Endothelial cell of hepatic sinusoid (primary cell): ENCODE measurements around the gene GPR176.

Source experiments
- in situ Hi-C: cut with HindIII; loops from 2 replicates; pipeline ENCODE4 v1.10.0; 2017; ENCODE audit warnings: low sequenced_read_pairs

GPR176 gene, protein sequence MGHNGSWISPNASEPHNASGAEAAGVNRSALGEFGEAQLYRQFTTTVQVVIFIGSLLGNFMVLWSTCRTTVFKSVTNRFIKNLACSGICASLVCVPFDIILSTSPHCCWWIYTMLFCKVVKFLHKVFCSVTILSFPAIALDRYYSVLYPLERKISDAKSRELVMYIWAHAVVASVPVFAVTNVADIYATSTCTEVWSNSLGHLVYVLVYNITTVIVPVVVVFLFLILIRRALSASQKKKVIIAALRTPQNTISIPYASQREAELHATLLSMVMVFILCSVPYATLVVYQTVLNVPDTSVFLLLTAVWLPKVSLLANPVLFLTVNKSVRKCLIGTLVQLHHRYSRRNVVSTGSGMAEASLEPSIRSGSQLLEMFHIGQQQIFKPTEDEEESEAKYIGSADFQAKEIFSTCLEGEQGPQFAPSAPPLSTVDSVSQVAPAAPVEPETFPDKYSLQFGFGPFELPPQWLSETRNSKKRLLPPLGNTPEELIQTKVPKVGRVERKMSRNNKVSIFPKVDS

GRCh38 chr15:39919748-39920509 lies at the start of gene GPR176:
TSS of gene GPR176 (minus strand) at chr15:39920266. CDS start at chr15:39920026, 240 bp downstream.
- in situ Hi-C loops, result no loop called here

GRCh38 chr15:39969002-39969394 lies 48.9 kb upstream of the GPR176 start:
- in situ Hi-C loops, result no loop called here

GRCh38 chr15:39968273-39969001 lies 48.4 kb upstream of the GPR176 start:
- in situ Hi-C loops, result no loop called here

- in situ Hi-C loops, result no loop called here
Observed at GRCh38 chr15:39966521-39966920, 46.5 kb upstream of the GPR176 start.

GRCh38 chr15:39963786-39964185 lies 43.7 kb upstream of the GPR176 start:
- in situ Hi-C loops, result no loop called here

DNA sequence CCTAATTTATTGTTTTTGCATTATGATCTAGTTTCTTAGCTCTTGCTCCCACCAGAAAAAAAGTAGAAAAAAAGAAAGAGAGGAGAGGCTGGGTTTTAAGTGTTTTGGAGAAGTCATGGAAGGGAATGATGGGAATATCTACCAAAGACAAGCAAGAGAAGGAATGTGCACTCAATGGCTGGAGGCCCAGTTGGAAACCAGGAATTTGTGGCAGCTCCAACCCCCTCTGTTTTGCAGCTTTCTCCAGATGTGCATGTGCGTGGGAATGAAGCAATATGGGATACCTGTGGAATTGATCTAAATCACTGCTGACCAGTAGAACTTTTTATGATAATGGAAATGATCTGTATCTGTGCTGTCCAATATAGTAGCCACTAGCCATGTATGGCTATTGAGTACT lies 41.0 kb upstream of the GPR176 start:
- in situ Hi-C loops, result no loop called here

- in situ Hi-C loops, result no loop called here
Observed at GRCh38 chr15:39960411-39960810, 40.3 kb upstream of the GPR176 start.

DNA sequence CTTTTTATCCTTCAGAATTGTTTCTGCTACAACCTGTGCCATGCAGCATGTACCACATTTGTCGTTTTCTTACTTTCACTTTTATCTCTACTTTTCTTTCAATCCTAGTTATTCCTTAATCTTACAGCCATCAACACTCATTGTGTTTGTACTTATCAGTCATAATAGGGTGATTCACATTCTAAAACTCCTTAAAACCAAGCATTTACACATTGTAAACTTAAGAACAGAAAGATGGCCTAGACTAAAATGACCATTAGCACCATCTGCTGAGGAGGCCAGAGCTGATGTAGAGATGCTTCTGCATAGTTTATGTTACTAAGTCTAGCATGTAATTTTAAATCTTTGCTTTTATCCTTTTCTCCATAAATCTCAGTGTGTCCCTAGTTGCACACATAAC lies 39.3 kb upstream of the GPR176 start:
- in situ Hi-C loops, result no loop called here

- in situ Hi-C loops, result no loop called here
Observed at GRCh38 chr15:39957481-39957880, 37.4 kb upstream of the GPR176 start.

GRCh38 chr15:39953521-39953920 lies 33.5 kb upstream of the GPR176 start:
- in situ Hi-C loops, result loop anchor here (5.0 kb wide), 1 partner anchor 166 kb away; no protein-coding TSS in a partner anchor

GRCh38 chr15:39951561-39951960 lies 31.5 kb upstream of the GPR176 start:
- in situ Hi-C loops, result loop anchor here (5.0 kb wide), 1 partner anchor 164 kb away; no protein-coding TSS in a partner anchor

- in situ Hi-C loops, result loop anchor here (5.0 kb wide), 1 partner anchor 42 kb away; no protein-coding TSS in a partner anchor
Observed at GRCh38 chr15:39948817-39949216, 28.8 kb upstream of the GPR176 start.

DNA sequence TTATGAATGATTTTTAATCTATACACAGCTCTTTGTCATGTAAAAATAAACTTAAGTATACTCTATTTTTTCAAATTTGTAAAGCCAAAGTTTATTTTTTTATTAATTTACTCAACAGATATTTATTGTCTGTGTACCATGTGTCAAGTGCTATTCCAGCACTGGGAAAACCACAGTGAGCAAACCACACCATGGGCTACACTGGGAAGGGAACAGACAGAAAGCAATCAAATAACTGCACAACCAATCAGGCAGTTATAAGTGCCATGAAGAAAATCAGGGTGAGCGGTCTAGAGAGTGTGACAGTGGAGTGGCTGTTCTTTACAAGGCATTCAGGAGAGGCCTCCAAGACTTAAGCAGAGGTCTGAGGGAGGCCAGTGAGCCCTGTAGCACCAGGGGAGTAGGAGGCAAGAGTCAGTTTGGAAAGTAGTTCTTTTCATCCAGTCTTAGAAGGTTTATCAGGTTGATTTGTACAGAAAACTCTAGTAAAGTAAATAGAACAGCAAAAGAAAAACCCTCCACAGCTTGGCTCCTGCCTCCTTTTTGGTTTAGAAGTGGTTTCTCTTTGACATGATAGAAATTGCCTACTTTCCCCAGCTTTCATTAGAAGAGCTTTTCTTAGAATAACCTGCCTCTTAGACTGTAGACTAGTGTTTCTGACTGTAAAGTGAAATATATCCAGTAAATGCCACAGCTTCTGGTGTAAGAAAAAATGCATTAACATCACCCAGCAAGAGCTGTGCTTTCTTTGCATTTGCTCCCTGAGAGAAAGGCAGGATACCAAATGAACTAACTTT lies 27.5 kb upstream of the GPR176 start:
- in situ Hi-C loops, result loop anchor here (5.0 kb wide), 1 partner anchor 40 kb away; no protein-coding TSS in a partner anchor

DNA sequence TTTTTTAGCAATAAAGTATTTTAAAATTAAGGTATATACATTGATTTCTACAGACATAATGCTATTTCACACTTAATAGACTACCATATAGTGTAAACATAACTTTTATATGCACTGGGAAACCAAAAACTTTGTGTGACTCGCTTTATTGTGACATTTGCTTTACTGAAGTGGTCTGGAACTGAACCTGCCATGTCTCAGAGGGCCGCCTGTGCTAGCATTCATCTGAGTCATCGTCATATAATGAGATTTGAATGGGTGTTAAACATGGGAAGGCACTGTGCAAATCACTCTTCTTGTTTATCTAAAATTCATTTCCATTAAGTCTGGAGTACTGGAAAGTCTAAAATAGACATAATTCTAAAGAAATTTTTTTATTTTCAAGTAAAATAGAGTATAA lies 26.8 kb upstream of the GPR176 start:
- in situ Hi-C loops, result loop anchor here (5.0 kb wide), 1 partner anchor 40 kb away; no protein-coding TSS in a partner anchor

DNA sequence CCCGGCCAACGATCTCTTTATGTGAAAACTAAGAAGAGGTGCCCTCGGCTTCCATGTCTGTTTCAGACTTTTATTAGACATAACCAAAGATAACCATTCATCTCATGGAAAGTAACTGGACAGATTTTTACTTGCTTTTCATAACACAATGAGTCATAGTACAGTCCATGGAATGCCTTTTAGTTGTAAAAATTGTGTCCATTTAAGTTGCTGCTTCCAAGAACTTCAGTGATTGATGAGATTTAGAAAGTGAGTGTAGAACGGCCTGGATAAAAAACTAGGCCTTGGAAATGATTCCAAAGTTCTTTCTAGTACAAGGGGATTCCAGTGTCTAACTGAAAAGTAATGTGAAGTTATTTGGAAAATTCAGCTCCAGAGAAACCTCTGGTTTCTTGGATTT lies 24.7 kb upstream of the GPR176 start:
- in situ Hi-C loops, result loop anchor here (5.0 kb wide), 1 partner anchor 37 kb away; no protein-coding TSS in a partner anchor

DNA sequence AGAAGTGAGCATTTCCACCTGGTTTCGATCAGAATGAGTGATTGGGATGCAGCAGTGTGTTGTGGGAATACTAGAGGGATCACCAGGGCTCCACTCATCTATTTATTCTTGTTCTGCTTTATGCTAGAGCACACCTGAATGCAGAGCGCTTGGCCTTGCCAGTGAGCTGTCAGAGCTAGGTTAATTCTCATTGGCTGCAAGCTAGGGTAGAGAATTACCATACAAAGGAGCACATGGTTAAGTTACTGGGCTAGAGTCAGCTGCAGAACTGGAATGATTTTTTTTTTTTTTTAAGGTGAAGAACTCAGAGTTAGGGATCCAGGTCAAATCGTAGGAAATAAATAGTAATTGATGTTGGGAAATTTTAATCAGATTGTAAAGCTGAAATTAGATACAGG lies 22.7 kb upstream of the GPR176 start:
- in situ Hi-C loops, result no loop called here

- in situ Hi-C loops, result no loop called here
Observed at GRCh38 chr15:39942101-39942752, 22.2 kb upstream of the GPR176 start.

GRCh38 chr15:39939487-39940452 lies 19.7 kb upstream of the GPR176 start:
- in situ Hi-C loops, result loop anchor here (5.0 kb wide), 1 partner anchor 83 kb away; no protein-coding TSS in a partner anchor
